Measurements from ENCODE around the gene RBBP8NL.

RBBP8NL gene

GRCh38 chr20:62372042-62372993 lies 55.0 kb downstream of the RBBP8NL start:
- no peak for TF ChIP-seq CTCF (IDR thresholded peaks at IDR 0.05)

- TF ChIP-seq CTCF (IDR thresholded peaks at IDR 0.05): no peak
Measured at GRCh38 chr20:62371588-62372041, 55.7 kb downstream of the RBBP8NL start.

GRCh38 chr20:62370807-62371587 lies 56.3 kb downstream of the RBBP8NL start:
- TF ChIP-seq CTCF (IDR thresholded peaks at IDR 0.05): no peak

- TF ChIP-seq CTCF (IDR thresholded peaks at IDR 0.05): no peak
Measured at GRCh38 chr20:62370115-62370806, 57.1 kb downstream of the RBBP8NL start.

- no peak for TF ChIP-seq CTCF (IDR thresholded peaks at IDR 0.05)
Measured at GRCh38 chr20:62369815-62370114, 57.6 kb downstream of the RBBP8NL start.

- TF ChIP-seq CTCF (IDR thresholded peaks at IDR 0.05): peak; percentile 40; the same call in 1 of the 2 replicates
Measured at GRCh38 chr20:62368976-62369814, 58.1 kb downstream of the RBBP8NL start.

All from LNCAP (cell line).